ENCODE data around the gene SLC4A7.

Gene SLC4A7

GRCh38 chr3:27358372-27358771, 125.8 kb downstream of the SLC4A7 start:
- H3K4me1 ChIP-seq (ENCODE audit: control insufficient read depth, insufficient read depth, low read length) = peaks cover 22% of the 10 kb centered on the region
- no peak overlapping the region for H3K4me3 ChIP-seq (ENCODE audit: low read depth, low read length)
- H3K9ac ChIP-seq (ENCODE audit: low read depth, low read length) = no peak overlapping the region
- no peaks in the 10 kb centered on the region for H3K27me3 ChIP-seq (ENCODE audit: control insufficient read depth, insufficient read depth, low read length)
- no peaks in the 10 kb centered on the region for H3K9me3 ChIP-seq (ENCODE audit: control insufficient read depth, insufficient read depth, low read length)
- H3K36me3 ChIP-seq (ENCODE audit: control insufficient read depth, insufficient read depth, low read length) = no peaks in the 10 kb centered on the region
- H3K27ac ChIP-seq (ENCODE audit: low read depth, low read length) = no peak overlapping the region

GRCh38 chr3:27357665-27358258, 126.4 kb downstream of the SLC4A7 start:
- Histone ChIP-seq H3K36me3 (ENCODE audit: control insufficient read depth, insufficient read depth, low read length) (no peaks in the 10 kb centered on the region), H3K4me1 (ENCODE audit: control insufficient read depth, insufficient read depth, low read length) (peaks cover 27% of the 10 kb centered on the region), H3K9me3 (ENCODE audit: control insufficient read depth, insufficient read depth, low read length) (no peaks in the 10 kb centered on the region), H3K27ac (ENCODE audit: low read depth, low read length) (no peak overlapping the region), H3K4me3 (ENCODE audit: low read depth, low read length) (no peak overlapping the region), H3K9ac (ENCODE audit: low read depth, low read length) (no peak overlapping the region), H3K27me3 (ENCODE audit: control insufficient read depth, insufficient read depth, low read length) (no peaks in the 10 kb centered on the region)

DNA sequence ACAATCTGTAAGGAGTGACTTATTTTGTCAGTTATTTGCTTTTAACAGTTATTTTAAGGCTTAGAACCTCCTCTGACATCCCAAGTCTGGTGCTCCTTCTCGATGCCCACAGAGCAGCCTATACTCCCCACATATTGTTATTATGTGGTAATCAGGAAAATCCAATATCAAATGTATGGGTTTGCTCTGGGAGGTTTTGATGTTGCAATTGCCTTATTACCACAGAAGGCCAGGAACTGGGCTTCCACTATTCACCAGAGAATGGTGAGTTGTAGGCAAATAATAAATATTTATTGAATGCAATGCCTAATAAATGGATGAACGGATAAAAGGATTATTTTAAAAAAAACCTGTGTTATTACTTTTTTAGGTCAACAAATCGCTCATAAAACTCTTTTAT, 127.2 kb downstream of the SLC4A7 start:
- H3K27ac ChIP-seq (ENCODE audit: low read depth, low read length) = no peak overlapping the region
- H3K36me3 ChIP-seq (ENCODE audit: control insufficient read depth, insufficient read depth, low read length) = no peaks in the 10 kb centered on the region
- no peak overlapping the region for H3K9ac ChIP-seq (ENCODE audit: low read depth, low read length)
- no peaks in the 10 kb centered on the region for H3K9me3 ChIP-seq (ENCODE audit: control insufficient read depth, insufficient read depth, low read length)
- peaks cover 35% of the 10 kb centered on the region for H3K4me1 ChIP-seq (ENCODE audit: control insufficient read depth, insufficient read depth, low read length)
- H3K27me3 ChIP-seq (ENCODE audit: control insufficient read depth, insufficient read depth, low read length) = no peaks in the 10 kb centered on the region
- no peak overlapping the region for H3K4me3 ChIP-seq (ENCODE audit: low read depth, low read length)

GRCh38 chr3:27354588-27355203, 129.5 kb downstream of the SLC4A7 start:
- peak overlapping the region; percentile 49 for H3K27ac ChIP-seq (ENCODE audit: low read depth, low read length)
- H3K4me3 ChIP-seq (ENCODE audit: low read depth, low read length) = no peak overlapping the region

DNA sequence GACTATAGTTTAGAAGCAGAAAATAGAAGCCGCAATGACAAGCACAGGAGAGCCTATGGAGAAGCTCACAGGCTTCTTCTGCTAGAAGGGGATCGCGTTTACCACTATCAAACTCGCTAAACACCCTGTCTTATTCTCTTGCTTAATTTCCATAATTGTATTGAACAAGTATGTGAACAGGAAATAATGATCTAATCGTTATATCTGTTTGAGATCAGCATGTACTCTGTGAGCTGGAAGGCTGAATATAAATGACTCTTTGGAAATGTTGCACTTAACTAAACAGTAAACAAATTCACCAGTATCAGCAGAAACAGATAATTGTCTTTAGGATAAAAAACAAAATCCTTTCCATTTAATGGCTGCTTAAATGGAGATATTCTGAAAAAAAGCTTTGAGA, 130.0 kb downstream of the SLC4A7 start:
- H3K27ac ChIP-seq (ENCODE audit: low read depth, low read length) = peak overlapping the region; percentile 43
- no peaks in the 10 kb centered on the region for H3K36me3 ChIP-seq (ENCODE audit: control insufficient read depth, insufficient read depth, low read length)
- H3K9me3 ChIP-seq (ENCODE audit: control insufficient read depth, insufficient read depth, low read length) = no peaks in the 10 kb centered on the region
- H3K9ac ChIP-seq (ENCODE audit: low read depth, low read length) = no peak overlapping the region
- no peaks in the 10 kb centered on the region for H3K27me3 ChIP-seq (ENCODE audit: control insufficient read depth, insufficient read depth, low read length)
- H3K4me3 ChIP-seq (ENCODE audit: low read depth, low read length) = no peak overlapping the region
- H3K4me1 ChIP-seq (ENCODE audit: control insufficient read depth, insufficient read depth, low read length) = peaks cover 40% of the 10 kb centered on the region

More at GRCh38 chr3:27354588-27355203, 129.5 kb downstream of the SLC4A7 start:
- H3K4me1 ChIP-seq (ENCODE audit: control insufficient read depth, insufficient read depth, low read length) = peaks cover 40% of the 10 kb centered on the region
- H3K9me3 ChIP-seq (ENCODE audit: control insufficient read depth, insufficient read depth, low read length) = no peaks in the 10 kb centered on the region
- H3K36me3 ChIP-seq (ENCODE audit: control insufficient read depth, insufficient read depth, low read length) = no peaks in the 10 kb centered on the region
- no peaks in the 10 kb centered on the region for H3K27me3 ChIP-seq (ENCODE audit: control insufficient read depth, insufficient read depth, low read length)
- no peak overlapping the region for H3K9ac ChIP-seq (ENCODE audit: low read depth, low read length)

DNA sequence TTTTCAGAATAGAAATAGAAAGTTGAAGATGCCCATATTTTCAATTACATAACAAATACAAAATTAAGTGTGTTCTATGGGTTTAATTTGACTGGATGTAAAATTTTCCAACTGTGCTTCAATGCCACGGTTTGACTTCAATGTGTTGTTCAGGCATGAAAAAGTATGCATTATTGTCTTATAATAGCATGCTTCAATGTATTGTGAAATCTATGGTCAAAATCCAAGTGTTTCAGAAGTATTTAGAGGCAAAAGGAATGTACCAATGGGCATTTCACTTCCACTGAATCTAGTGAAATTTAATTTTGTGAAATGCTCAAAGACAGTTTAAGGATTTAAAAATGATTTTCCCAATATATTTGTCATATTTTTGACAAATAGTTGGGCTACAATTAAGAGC, 131.0 kb downstream of the SLC4A7 start:
- H3K9ac ChIP-seq (ENCODE audit: low read depth, low read length) = no peak overlapping the region
- H3K9me3 ChIP-seq (ENCODE audit: control insufficient read depth, insufficient read depth, low read length) = no peaks in the 10 kb centered on the region
- no peaks in the 10 kb centered on the region for H3K27me3 ChIP-seq (ENCODE audit: control insufficient read depth, insufficient read depth, low read length)
- H3K4me1 ChIP-seq (ENCODE audit: control insufficient read depth, insufficient read depth, low read length) = peaks cover 40% of the 10 kb centered on the region
- H3K27ac ChIP-seq (ENCODE audit: low read depth, low read length) = no peak overlapping the region
- no peaks in the 10 kb centered on the region for H3K36me3 ChIP-seq (ENCODE audit: control insufficient read depth, insufficient read depth, low read length)
- H3K4me3 ChIP-seq (ENCODE audit: low read depth, low read length) = no peak overlapping the region

DNA sequence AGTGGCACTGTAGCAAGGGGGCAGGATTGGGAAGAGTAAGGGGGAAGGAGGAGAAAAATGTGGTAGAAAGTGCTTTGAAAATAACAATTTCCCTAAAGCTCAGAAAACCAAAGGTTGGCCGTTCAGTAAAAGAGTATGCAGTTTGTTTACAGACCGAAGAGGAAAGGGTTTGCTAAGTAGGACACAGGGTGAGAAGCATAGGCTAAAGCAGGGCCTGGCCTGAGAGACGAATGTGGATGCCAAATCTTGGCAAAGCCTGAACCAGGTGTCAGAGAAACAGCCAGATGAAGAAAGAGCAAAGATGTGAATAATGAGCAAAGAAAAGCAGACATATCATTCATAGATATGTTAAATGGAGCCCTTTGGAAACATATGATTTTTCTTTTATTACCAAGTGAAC, 132.1 kb downstream of the SLC4A7 start:
- no peak overlapping the region for H3K9ac ChIP-seq (ENCODE audit: low read depth, low read length)

GRCh38 chr3:27349832-27350231, 134.4 kb downstream of the SLC4A7 start:
- Histone ChIP-seq H3K9ac (ENCODE audit: low read depth, low read length) (no peak overlapping the region), H3K27ac (ENCODE audit: low read depth, low read length) (no peak overlapping the region)

More for the DNA sequence above, 132.1 kb downstream of the SLC4A7 start:
- Histone ChIP-seq H3K9me3 (ENCODE audit: control insufficient read depth, insufficient read depth, low read length) (no peaks in the 10 kb centered on the region), H3K4me3 (ENCODE audit: low read depth, low read length) (no peak overlapping the region), H3K27ac (ENCODE audit: low read depth, low read length) (no peak overlapping the region), H3K4me1 (ENCODE audit: control insufficient read depth, insufficient read depth, low read length) (peaks cover 40% of the 10 kb centered on the region), H3K27me3 (ENCODE audit: control insufficient read depth, insufficient read depth, low read length) (no peaks in the 10 kb centered on the region), H3K36me3 (ENCODE audit: control insufficient read depth, insufficient read depth, low read length) (no peaks in the 10 kb centered on the region)

DNA sequence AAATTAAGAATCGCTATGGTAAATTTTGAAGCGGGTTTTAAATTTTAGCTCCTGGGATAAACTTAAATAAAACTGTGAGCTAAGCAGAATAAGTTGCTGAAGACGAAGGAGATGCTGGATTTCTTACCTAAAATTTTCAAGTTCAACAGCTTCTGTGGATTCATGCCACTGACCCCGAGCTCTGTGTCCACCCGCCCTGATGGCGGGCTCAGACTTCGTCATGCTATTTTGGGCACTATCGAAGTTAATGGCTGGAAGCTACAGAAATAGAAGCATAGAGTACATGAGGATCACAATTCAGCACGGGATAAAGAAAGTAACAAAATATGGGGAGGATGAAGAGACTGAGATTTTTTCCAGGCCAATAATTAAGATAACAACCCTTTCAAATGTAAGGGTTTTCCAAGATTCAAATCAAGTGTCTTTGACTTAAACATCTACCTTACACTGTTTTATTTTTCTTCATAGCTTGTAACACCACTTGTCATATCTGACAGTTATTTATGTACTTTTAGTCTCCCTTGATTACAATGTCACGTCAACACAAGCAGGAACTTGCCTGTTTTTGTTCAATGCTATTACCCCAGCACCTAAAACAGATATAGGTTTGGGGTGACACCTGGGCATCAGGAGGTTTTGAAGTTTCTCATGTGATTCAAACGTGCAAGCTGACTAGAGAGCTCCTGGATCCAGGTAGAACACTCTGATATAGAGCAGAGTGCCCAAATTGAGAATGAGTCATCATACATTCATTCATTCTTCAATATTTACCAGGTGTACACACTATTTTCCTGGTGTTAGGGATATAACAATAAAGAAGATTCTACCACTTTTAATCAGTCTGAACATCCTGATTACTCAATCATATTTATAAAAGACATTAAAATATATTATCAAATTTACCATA, 138.0 kb downstream of the SLC4A7 start:
- Histone ChIP-seq H3K27me3 (ENCODE audit: control insufficient read depth, insufficient read depth, low read length) (no peaks in the 10 kb centered on the region), H3K4me3 (ENCODE audit: low read depth, low read length) (no peak overlapping the region), H3K9ac (ENCODE audit: low read depth, low read length) (no peak overlapping the region), H3K36me3 (ENCODE audit: control insufficient read depth, insufficient read depth, low read length) (no peaks in the 10 kb centered on the region), H3K9me3 (ENCODE audit: control insufficient read depth, insufficient read depth, low read length) (no peaks in the 10 kb centered on the region), H3K27ac (ENCODE audit: low read depth, low read length) (no peak overlapping the region), H3K4me1 (ENCODE audit: control insufficient read depth, insufficient read depth, low read length) (0 out of 2 replicates have a peak, but pooled peaks cover 3% of the 10 kb centered on the region)

More at GRCh38 chr3:27349832-27350231, 134.4 kb downstream of the SLC4A7 start:
- H3K4me3 ChIP-seq (ENCODE audit: low read depth, low read length) = no peak overlapping the region
- H3K9me3 ChIP-seq (ENCODE audit: control insufficient read depth, insufficient read depth, low read length) = no peaks in the 10 kb centered on the region
- peaks cover 32% of the 10 kb centered on the region for H3K4me1 ChIP-seq (ENCODE audit: control insufficient read depth, insufficient read depth, low read length)
- no peaks in the 10 kb centered on the region for H3K27me3 ChIP-seq (ENCODE audit: control insufficient read depth, insufficient read depth, low read length)
- H3K36me3 ChIP-seq (ENCODE audit: control insufficient read depth, insufficient read depth, low read length) = no peaks in the 10 kb centered on the region

- no peak overlapping the region for H3K27ac ChIP-seq (ENCODE audit: low read depth, low read length)
- 0 out of 2 replicates have a peak, but pooled peaks cover 3% of the 10 kb centered on the region for H3K4me1 ChIP-seq (ENCODE audit: control insufficient read depth, insufficient read depth, low read length)
Observed at GRCh38 chr3:27345493-27345892, 138.7 kb downstream of the SLC4A7 start.

GRCh38 chr3:27345045-27345444, 139.1 kb downstream of the SLC4A7 start:
- no peaks in the 10 kb centered on the region for H3K27me3 ChIP-seq (ENCODE audit: control insufficient read depth, insufficient read depth, low read length)
- no peaks in the 10 kb centered on the region for H3K9me3 ChIP-seq (ENCODE audit: control insufficient read depth, insufficient read depth, low read length)
- H3K9ac ChIP-seq (ENCODE audit: low read depth, low read length) = no peak overlapping the region
- H3K4me3 ChIP-seq (ENCODE audit: low read depth, low read length) = no peak overlapping the region
- H3K4me1 ChIP-seq (ENCODE audit: control insufficient read depth, insufficient read depth, low read length) = 0 out of 2 replicates have a peak, but pooled peaks cover 3% of the 10 kb centered on the region
- H3K36me3 ChIP-seq (ENCODE audit: control insufficient read depth, insufficient read depth, low read length) = no peaks in the 10 kb centered on the region
- no peak overlapping the region for H3K27ac ChIP-seq (ENCODE audit: low read depth, low read length)

More at GRCh38 chr3:27345493-27345892, 138.7 kb downstream of the SLC4A7 start:
- no peaks in the 10 kb centered on the region for H3K27me3 ChIP-seq (ENCODE audit: control insufficient read depth, insufficient read depth, low read length)
- no peaks in the 10 kb centered on the region for H3K9me3 ChIP-seq (ENCODE audit: control insufficient read depth, insufficient read depth, low read length)
- no peak overlapping the region for H3K9ac ChIP-seq (ENCODE audit: low read depth, low read length)
- H3K36me3 ChIP-seq (ENCODE audit: control insufficient read depth, insufficient read depth, low read length) = no peaks in the 10 kb centered on the region
- H3K4me3 ChIP-seq (ENCODE audit: low read depth, low read length) = no peak overlapping the region
